ENCODE results near the gene CAMTA1.

CAMTA1 gene

DNA sequence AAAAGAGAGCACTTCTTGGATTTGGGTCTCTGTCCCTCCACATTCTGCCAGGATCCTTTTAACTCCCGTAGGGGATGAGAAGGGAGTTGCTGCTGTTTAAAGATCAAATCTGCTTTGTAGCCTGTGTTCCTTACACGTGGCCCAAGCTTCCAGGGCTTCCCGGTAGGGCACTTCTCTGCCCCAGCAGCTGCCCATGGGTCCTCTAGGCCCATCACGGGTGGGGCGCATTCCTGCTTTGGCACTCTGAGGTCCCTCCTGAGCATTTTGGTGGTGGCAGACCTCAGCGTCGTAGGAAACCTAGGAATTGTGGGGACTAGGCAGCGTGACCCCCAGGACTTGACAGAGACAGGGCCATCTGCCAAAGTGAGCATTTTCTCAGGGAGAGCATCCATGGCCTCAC is 565.5 kb downstream of the CAMTA1 start:
- H3K9ac ChIP-seq (ENCODE audit: low read length in 2 of 2), result no peak overlapping the region
- no peak overlapping the region for H3K4me3 ChIP-seq (ENCODE audit: low read length in 2 of 2)
- H3K9me3 ChIP-seq (ENCODE audit: control insufficient read depth in 2 of 2, low read length in 2 of 2), result peaks cover 0 to 2% of the 10 kb centered on the region in 2 donors
- no peak overlapping the region for H3K27ac ChIP-seq (ENCODE audit: low read length)
- peaks cover 2 to 3% of the 10 kb centered on the region in 2 donors for H3K27me3 ChIP-seq (ENCODE audit: control insufficient read depth in 1 of 2, insufficient read depth in 2 of 2, low read length in 2 of 2)
- no peaks in the 10 kb centered on the region for H3K4me1 ChIP-seq (ENCODE audit: control insufficient read depth, insufficient read depth, low read length)
- H3K36me3 ChIP-seq (ENCODE audit: control insufficient read depth in 2 of 2, insufficient read depth in 2 of 2, low read length in 2 of 2), result no peaks in the 10 kb centered on the region

DNA sequence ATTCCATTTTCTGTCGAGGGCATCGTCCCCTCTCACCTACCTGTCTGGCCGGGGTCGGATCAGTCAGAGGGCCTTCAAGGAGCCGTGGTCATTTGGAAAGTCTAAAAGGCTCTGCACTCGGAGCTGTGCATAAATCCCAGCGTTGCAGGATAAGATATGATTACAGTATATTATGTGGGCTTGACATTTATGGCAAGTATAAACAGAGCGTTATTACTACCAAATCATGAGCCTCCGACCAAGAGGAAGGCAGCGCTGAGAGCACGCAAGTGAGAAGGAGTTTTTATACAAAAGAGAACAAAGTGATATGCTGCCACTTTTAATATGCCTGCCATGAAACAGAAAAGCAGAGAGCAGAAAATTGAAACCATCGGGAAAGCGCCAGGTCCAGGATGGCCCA is 566.4 kb downstream of the CAMTA1 start:
- Histone ChIP-seq H3K4me1 (ENCODE audit: control insufficient read depth, insufficient read depth, low read length) (no peaks in the 10 kb centered on the region), H3K27me3 (ENCODE audit: control insufficient read depth in 1 of 2, insufficient read depth in 2 of 2, low read length in 2 of 2) (peaks cover 2 to 3% of the 10 kb centered on the region in 2 donors), H3K27ac (ENCODE audit: low read length) (no peak overlapping the region), H3K36me3 (ENCODE audit: control insufficient read depth in 2 of 2, insufficient read depth in 2 of 2, low read length in 2 of 2) (no peaks in the 10 kb centered on the region), H3K4me3 (ENCODE audit: low read length in 2 of 2) (no peak overlapping the region), H3K9me3 (ENCODE audit: control insufficient read depth in 2 of 2, low read length in 2 of 2) (peaks cover 0 to 2% of the 10 kb centered on the region in 2 donors), H3K9ac (ENCODE audit: low read length in 2 of 2) (no peak overlapping the region)

DNA sequence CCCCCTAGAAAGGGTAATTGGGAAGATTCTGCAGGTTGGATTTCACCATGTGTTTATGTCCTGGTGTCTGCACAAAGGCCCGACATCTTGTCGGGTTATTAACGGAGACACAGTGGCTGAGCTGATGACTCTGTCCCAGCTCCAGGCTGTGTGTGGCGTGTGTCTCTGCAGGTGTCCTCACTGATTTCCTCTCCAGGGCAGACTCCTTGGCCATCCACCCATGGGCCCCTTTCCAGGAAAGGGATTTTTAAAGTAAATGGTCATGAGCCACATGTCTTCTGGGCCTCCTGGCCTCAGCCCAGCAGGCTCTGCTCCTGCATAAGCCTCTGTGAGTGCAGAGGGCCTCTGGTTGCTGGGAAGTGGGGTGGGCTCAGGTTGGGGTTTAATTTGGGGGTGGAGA is 567.1 kb downstream of the CAMTA1 start:
- peaks cover 0 to 2% of the 10 kb centered on the region in 2 donors for H3K9me3 ChIP-seq (ENCODE audit: control insufficient read depth in 2 of 2, low read length in 2 of 2)
- H3K4me3 ChIP-seq (ENCODE audit: low read length in 2 of 2), result no peak overlapping the region
- no peak overlapping the region for H3K27ac ChIP-seq (ENCODE audit: low read length)
- H3K36me3 ChIP-seq (ENCODE audit: control insufficient read depth in 2 of 2, insufficient read depth in 2 of 2, low read length in 2 of 2), result no peaks in the 10 kb centered on the region
- peaks cover 2 to 3% of the 10 kb centered on the region in 2 donors for H3K27me3 ChIP-seq (ENCODE audit: control insufficient read depth in 1 of 2, insufficient read depth in 2 of 2, low read length in 2 of 2)
- H3K9ac ChIP-seq (ENCODE audit: low read length in 2 of 2), result no peak overlapping the region
- H3K4me1 ChIP-seq (ENCODE audit: control insufficient read depth, insufficient read depth, low read length), result no peaks in the 10 kb centered on the region

DNA sequence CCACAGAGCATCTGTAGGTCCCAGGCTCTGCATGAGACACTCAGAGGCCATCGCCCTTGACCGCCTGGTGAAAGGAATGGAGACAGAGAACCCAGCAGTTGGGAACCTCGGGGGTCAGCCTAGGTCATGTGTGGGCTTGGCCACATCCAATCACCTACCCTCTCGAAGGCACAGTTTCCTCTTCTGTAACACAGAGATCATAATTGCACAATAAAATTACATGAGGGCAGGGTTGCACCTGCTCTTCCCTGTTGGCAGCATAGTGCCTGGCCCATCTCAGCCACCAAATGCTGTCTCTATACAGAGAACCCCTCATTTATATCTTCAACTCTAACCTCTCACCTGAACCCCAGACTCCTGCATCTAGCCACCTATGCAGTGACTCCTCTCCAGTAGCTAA is 567.7 kb downstream of the CAMTA1 start:
- peaks cover 0 to 2% of the 10 kb centered on the region in 2 donors for H3K9me3 ChIP-seq (ENCODE audit: control insufficient read depth in 2 of 2, low read length in 2 of 2)
- peaks cover 2 to 3% of the 10 kb centered on the region in 2 donors for H3K27me3 ChIP-seq (ENCODE audit: control insufficient read depth in 1 of 2, insufficient read depth in 2 of 2, low read length in 2 of 2)
- no peak overlapping the region for H3K4me3 ChIP-seq (ENCODE audit: low read length in 2 of 2)
- H3K4me1 ChIP-seq (ENCODE audit: control insufficient read depth, insufficient read depth, low read length), result no peaks in the 10 kb centered on the region
- H3K9ac ChIP-seq (ENCODE audit: low read length in 2 of 2), result no peak overlapping the region
- H3K36me3 ChIP-seq (ENCODE audit: control insufficient read depth in 2 of 2, insufficient read depth in 2 of 2, low read length in 2 of 2), result no peaks in the 10 kb centered on the region
- no peak overlapping the region for H3K27ac ChIP-seq (ENCODE audit: low read length)

DNA sequence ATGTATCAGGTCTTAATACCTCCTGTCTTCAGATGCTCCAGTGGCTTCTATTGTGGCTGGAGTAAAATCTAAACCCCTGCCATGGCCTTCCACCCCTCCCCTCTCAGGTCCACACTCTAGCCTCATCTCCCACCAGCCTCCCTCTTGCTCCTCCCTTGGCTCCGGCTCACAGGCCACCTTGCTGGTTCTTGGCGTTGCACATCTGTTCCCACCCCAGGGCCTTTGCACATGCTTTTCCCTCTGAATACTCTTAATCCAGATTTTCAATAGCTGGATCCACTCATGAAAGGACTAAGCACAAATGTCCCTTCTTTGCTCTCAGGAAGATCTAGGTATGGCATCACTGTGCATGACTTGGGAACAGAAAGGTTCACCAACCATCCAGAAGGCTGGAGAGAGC is 570.4 kb downstream of the CAMTA1 start:
- H3K27me3 ChIP-seq (ENCODE audit: control insufficient read depth in 1 of 2, insufficient read depth in 2 of 2, low read length in 2 of 2), result peaks cover 0 to 2% of the 10 kb centered on the region in 2 donors
- no peaks in the 10 kb centered on the region for H3K4me1 ChIP-seq (ENCODE audit: control insufficient read depth, insufficient read depth, low read length)
- peaks cover 0 to 2% of the 10 kb centered on the region in 2 donors for H3K9me3 ChIP-seq (ENCODE audit: control insufficient read depth in 2 of 2, low read length in 2 of 2)
- no peak overlapping the region for H3K9ac ChIP-seq (ENCODE audit: low read length in 2 of 2)
- H3K4me3 ChIP-seq (ENCODE audit: low read length in 2 of 2), result no peak overlapping the region
- H3K27ac ChIP-seq (ENCODE audit: low read length), result no peak overlapping the region
- no peaks in the 10 kb centered on the region for H3K36me3 ChIP-seq (ENCODE audit: control insufficient read depth in 2 of 2, insufficient read depth in 2 of 2, low read length in 2 of 2)

DNA sequence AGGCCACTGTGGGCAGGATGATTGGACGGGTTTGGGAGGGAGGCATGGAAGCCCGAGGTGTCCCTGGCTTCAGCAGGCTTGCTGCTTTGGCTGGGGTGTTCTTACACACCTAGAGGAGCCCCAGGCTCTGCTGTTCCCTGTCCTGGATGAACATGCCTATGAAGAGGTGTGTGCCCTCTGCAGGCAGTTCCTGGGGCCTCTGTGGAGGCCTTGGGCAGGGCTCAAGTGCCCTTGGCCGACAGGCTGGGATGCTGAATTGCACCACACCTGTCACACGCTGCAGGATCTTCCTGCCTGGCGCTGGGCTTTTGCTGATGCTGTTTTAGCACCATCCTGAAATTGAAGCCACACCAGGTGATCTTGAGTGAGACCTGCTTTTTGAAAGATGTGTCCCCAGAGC is 570.8 kb downstream of the CAMTA1 start:
- Histone ChIP-seq H3K4me1 (ENCODE audit: control insufficient read depth, insufficient read depth, low read length) (no peaks in the 10 kb centered on the region), H3K36me3 (ENCODE audit: control insufficient read depth in 2 of 2, insufficient read depth in 2 of 2, low read length in 2 of 2) (no peaks in the 10 kb centered on the region), H3K4me3 (ENCODE audit: low read length in 2 of 2) (no peak overlapping the region), H3K27ac (ENCODE audit: low read length) (no peak overlapping the region), H3K9ac (ENCODE audit: low read length in 2 of 2) (no peak overlapping the region), H3K9me3 (ENCODE audit: control insufficient read depth in 2 of 2, low read length in 2 of 2) (peaks cover 0 to 2% of the 10 kb centered on the region in 2 donors), H3K27me3 (ENCODE audit: control insufficient read depth in 1 of 2, insufficient read depth in 2 of 2, low read length in 2 of 2) (peaks cover 0 to 2% of the 10 kb centered on the region in 2 donors)

DNA sequence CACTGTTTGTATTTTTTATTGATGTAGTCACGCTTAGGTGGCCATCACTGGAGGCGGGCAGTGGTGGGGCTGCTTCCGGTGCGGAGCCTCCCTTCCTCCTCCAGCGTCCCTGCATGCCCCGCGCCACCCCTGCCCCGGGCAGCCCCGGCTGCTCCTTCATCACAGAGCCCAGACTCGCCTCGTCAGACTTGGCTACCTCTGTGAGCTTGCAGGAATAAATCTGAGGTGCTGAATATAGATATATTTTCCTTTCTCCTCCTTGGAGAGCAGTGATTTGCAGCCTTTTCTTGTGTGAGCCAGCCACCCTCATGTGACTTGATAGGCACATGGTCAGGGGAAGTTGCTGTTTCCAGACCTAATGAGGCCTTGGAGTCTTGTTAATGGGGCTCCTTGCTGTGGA is 573.2 kb downstream of the CAMTA1 start:
- Histone ChIP-seq H3K9ac (ENCODE audit: low read length in 2 of 2) (no peak overlapping the region), H3K4me1 (ENCODE audit: control insufficient read depth, insufficient read depth, low read length) (no peaks in the 10 kb centered on the region), H3K27me3 (ENCODE audit: control insufficient read depth in 1 of 2, insufficient read depth in 2 of 2, low read length in 2 of 2) (no peaks in the 10 kb centered on the region), H3K4me3 (ENCODE audit: low read length in 2 of 2) (no peak overlapping the region), H3K36me3 (ENCODE audit: control insufficient read depth in 2 of 2, insufficient read depth in 2 of 2, low read length in 2 of 2) (no peaks in the 10 kb centered on the region), H3K9me3 (ENCODE audit: control insufficient read depth in 2 of 2, low read length in 2 of 2) (peaks cover 0 to 2% of the 10 kb centered on the region in 2 donors), H3K27ac (ENCODE audit: low read length) (no peak overlapping the region)

GRCh38 chr1:7360526-7360925 is 575.3 kb downstream of the CAMTA1 start:
- no peak overlapping the region for H3K27ac ChIP-seq (ENCODE audit: low read length)
- H3K9me3 ChIP-seq (ENCODE audit: control insufficient read depth in 2 of 2, low read length in 2 of 2), result no peaks in the 10 kb centered on the region
- H3K4me3 ChIP-seq (ENCODE audit: low read length in 2 of 2), result no peak overlapping the region
- H3K36me3 ChIP-seq (ENCODE audit: control insufficient read depth in 2 of 2, insufficient read depth in 2 of 2, low read length in 2 of 2), result no peaks in the 10 kb centered on the region
- H3K9ac ChIP-seq (ENCODE audit: low read length in 2 of 2), result no peak overlapping the region
- H3K4me1 ChIP-seq (ENCODE audit: control insufficient read depth, insufficient read depth, low read length), result no peaks in the 10 kb centered on the region
- no peaks in the 10 kb centered on the region for H3K27me3 ChIP-seq (ENCODE audit: control insufficient read depth in 1 of 2, insufficient read depth in 2 of 2, low read length in 2 of 2)

DNA sequence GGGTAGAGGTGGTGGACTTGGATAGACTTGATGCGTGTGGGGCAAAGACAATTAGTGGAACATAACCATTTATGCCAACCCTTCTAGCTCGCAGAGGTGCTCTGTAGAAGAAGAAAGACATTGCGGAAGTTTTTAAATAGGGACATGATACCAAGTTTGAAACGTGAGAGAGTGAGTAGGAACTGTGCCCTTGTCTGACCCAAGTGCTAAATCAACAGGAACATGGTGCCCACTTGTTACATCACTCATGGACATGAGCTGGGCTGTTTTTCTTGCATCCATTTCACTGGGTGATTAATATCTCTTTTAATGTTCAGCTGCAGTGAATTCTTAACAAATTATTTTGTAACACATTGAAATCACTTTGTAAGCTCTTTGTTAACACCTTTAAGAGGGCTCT is 577.7 kb downstream of the CAMTA1 start:
- Histone ChIP-seq H3K9ac (ENCODE audit: low read length in 2 of 2) (no peak overlapping the region), H3K36me3 (ENCODE audit: control insufficient read depth in 2 of 2, insufficient read depth in 2 of 2, low read length in 2 of 2) (no peaks in the 10 kb centered on the region), H3K4me1 (ENCODE audit: control insufficient read depth, insufficient read depth, low read length) (no peaks in the 10 kb centered on the region), H3K27ac (ENCODE audit: low read length) (no peak overlapping the region), H3K9me3 (ENCODE audit: control insufficient read depth in 2 of 2, low read length in 2 of 2) (no peaks in the 10 kb centered on the region), H3K27me3 (ENCODE audit: control insufficient read depth in 1 of 2, insufficient read depth in 2 of 2, low read length in 2 of 2) (no peaks in the 10 kb centered on the region), H3K4me3 (ENCODE audit: low read length in 2 of 2) (no peak overlapping the region)

DNA sequence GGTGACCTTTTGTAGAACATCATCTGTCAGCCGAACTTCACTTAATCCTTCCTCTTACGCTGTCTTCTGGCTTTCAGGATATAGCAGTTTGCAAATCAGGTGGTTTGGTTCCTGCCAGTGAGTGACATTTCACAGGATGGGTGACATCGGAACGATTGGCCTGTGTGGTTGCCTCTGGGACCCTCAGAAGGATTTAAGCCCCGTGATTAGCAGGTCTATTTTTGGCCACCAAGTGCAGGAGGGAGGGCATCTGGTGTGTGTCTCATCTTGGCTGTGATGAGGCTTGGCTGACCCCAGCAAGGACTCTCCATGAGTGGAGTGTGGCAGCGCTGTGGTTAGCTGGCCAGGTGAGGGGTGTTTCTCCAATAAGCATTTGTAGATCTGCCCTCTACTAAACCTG is 578.2 kb downstream of the CAMTA1 start:
- Histone ChIP-seq H3K9me3 (ENCODE audit: control insufficient read depth in 2 of 2, low read length in 2 of 2) (no peaks in the 10 kb centered on the region), H3K4me3 (ENCODE audit: low read length in 2 of 2) (no peak overlapping the region), H3K27me3 (ENCODE audit: control insufficient read depth in 1 of 2, insufficient read depth in 2 of 2, low read length in 2 of 2) (no peaks in the 10 kb centered on the region), H3K27ac (ENCODE audit: low read length) (no peak overlapping the region), H3K4me1 (ENCODE audit: control insufficient read depth, insufficient read depth, low read length) (no peaks in the 10 kb centered on the region), H3K36me3 (ENCODE audit: control insufficient read depth in 2 of 2, insufficient read depth in 2 of 2, low read length in 2 of 2) (no peaks in the 10 kb centered on the region), H3K9ac (ENCODE audit: low read length in 2 of 2) (no peak overlapping the region)

DNA sequence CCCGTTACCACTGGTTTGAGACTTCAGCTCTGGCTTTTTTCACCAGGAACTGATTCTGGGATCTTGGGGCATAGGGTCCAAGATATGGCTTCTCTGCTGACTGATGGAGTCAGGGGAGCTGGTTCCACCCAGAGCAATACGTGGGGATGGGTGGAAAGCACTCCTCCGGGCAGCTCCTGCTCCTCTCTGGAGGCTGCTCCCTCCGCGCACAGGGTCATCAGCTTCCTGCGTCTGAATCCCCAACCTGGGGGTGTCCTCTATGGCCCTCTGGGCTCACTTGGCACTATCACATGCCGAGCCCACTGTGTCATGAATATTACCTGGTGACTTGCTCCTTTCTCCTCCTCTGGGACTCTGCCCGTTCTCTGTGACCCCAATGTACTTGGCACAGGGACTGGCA is 580.5 kb downstream of the CAMTA1 start:
- no peaks in the 10 kb centered on the region for H3K4me1 ChIP-seq (ENCODE audit: control insufficient read depth, insufficient read depth, low read length)
- H3K9ac ChIP-seq (ENCODE audit: low read length in 2 of 2), result no peak overlapping the region
- H3K9me3 ChIP-seq (ENCODE audit: control insufficient read depth in 2 of 2, low read length in 2 of 2), result no peaks in the 10 kb centered on the region
- no peaks in the 10 kb centered on the region for H3K36me3 ChIP-seq (ENCODE audit: control insufficient read depth in 2 of 2, insufficient read depth in 2 of 2, low read length in 2 of 2)
- no peak overlapping the region for H3K4me3 ChIP-seq (ENCODE audit: low read length in 2 of 2)
- H3K27ac ChIP-seq (ENCODE audit: low read length), result no peak overlapping the region
- no peaks in the 10 kb centered on the region for H3K27me3 ChIP-seq (ENCODE audit: control insufficient read depth in 1 of 2, insufficient read depth in 2 of 2, low read length in 2 of 2)
